Suppressor macrophage treated with lipopolysaccharide for 1 hour (primary cell): ENCODE measurements around the gene C15orf39.
A peak's percentile ranks its signal among the peaks of the same experiment; 100 is the strongest.

Experiments
- DNase-seq, 3 donors: peaks; one replicate each; pipeline ENCODE4 v3.0.0-alpha.2; 2020 to 2022

The C15orf39 gene

GRCh38 chr15:75197062-75197630, 4.5 kb upstream of the C15orf39 start:
- no peak for DNase-seq

GRCh38 chr15:75198560-75199356, 2.9 kb upstream of the C15orf39 start:
- peak; percentile 45 to 59 (median 59) for DNase-seq

GRCh38 chr15:75199357-75199940, 2.2 kb upstream of the C15orf39 start:
- DNase-seq: no peak

- DNase-seq: no peak
Observed at GRCh38 chr15:75200391-75200764, 1.3 kb upstream of the C15orf39 start.

- DNase-seq: peak in 1 of 3 donors; percentile 38
Observed at GRCh38 chr15:75200765-75201615, 692 bp upstream of the C15orf39 start.

DNA sequence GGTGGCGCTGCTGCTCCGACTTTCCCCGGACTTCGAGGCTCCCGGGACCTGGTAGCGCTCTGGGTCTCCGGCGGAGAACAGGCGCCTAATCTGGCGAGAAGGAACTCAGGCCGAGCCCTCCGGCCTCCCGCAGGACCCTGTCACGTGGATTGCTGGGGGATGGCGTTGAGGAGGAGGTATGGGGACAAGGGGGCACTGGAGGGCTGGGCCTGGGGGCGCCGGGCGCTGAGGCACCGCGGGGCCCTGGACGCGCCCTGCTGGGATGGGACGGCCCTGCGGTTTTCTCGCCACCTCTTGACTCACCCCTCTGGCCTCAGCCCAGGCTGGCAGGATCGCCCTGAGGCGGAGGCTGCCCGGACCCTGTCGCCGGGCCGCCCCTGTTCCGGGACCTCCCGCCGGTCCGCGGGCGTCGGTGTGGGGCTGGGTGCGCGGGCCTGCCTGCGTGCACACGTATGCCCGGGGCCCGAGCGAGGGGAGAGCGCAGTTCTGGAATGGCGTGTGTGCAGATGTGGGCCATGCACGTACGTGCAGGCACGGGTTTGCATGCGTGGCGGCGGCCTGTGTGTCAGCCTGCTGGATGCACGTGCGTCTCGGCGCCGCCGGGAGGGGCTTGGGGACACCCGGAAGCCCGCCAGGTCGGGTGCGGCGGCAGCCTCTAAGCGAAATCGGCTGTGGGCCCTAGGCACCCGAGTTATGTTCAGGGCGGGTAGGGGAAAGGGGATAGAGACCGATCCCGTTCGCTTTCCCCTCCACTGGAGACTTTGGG, 752 bp downstream of the C15orf39 start:
- peak; percentile 73 to 83 (median 77) for DNase-seq

DNA sequence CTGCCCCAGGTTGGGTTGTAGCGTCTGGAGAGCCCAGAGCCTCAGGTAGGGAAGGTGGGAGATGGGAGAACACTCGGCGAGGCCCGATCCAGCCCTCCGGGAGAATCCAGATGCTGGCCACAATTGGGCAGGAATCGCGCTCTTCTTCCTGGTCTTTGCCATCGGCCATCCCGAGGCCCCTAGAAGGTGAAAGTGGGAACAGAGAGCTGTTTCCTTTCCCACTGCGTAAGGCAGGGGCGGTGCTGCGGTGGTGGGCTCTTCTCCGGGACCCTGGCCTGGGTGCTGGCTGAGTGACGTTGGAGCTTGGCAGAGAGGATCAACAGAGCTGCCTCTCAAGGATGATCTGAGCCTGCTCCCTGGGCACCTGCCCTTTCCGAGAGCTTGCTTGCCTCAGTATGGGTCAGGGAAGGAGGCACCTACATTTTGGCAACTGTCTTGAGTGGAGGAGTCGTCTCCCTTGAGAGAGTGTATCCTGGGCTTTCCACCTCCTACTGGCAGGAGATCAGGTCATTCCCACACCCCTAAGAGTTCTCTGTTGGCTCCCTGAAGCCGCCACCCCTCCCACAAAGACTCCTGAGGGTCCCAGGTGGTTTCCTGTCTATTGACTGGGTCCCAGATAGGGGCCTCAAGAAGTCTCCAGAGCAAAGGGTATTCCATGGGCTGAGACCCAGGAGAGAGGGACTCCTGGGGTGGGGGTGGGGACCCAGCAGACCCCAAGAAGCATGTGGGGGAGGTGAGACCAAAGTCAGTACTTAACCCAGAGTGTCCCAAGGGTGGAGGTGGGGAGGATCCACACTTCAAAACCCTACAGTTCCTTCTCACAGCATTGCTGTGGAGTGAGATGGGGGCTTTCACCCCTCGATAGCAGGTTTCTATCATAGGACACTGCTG, 1.6 kb downstream of the C15orf39 start:
- peak in 2 of 3 donors; percentile 20 to 37 for DNase-seq

DNA sequence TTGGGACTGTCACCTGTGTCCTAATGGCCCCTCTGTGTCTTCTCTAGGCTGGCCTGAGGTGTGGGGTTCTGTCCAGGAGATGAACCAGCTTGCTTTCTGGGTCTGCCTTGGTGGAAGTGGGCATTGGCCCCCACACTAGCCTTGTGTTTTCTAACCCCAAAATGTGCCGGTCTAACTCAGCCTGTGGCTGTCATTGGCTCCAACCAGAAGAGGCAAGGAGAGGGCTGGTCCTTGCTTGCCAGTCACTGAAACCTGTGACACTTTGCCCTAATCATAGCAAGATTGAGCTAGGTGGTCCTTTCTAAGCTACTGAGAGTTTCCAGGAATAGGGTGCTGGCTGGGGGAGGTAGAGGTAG, 2.2 kb downstream of the C15orf39 start:
- DNase-seq: no peak

DNA sequence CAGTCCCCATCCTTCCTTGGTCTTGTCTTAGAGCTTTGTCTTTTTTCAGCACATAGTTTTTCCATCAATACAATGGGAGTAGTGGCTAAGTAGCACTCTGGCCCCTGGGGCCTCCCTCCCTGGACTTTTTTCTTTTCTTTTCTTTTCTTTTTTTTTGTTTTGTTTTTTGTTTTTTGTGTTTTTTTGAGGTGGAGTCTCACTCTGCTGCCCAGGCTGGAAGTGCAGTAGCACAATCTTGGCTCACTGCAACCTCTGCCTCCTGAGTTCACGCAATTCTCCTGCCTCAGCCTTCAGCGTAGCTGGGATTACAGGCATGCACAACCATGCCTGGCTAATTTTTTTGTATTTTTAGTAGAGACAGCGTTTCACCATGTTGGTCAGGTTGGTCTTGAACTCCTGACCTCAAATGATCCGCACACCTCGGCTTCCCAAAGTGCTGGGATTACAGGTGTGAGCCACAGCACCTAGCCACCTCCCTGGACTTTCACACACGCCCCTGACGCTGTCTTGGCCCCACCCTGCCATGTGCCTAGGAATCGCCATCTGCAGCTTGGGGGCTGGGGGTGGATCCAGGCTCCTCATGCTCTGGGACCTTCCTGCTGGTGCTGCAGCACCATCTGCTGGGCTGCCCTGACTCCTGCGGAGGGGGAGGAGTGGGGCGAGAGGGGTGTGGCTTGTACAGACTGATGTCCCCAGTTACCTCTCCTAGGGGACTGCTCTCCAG, 2.8 kb downstream of the C15orf39 start:
- peak; percentile 92 to 95 (median 93) for DNase-seq

- DNase-seq: no peak
Observed at GRCh38 chr15:75205064-75205395, 3.3 kb downstream of the C15orf39 start.

- no peak for DNase-seq
Observed at GRCh38 chr15:75206006-75206405, 4.3 kb downstream of the C15orf39 start.

GRCh38 chr15:75206803-75207617, 5.3 kb downstream of the C15orf39 start:
- no peak for DNase-seq

DNA sequence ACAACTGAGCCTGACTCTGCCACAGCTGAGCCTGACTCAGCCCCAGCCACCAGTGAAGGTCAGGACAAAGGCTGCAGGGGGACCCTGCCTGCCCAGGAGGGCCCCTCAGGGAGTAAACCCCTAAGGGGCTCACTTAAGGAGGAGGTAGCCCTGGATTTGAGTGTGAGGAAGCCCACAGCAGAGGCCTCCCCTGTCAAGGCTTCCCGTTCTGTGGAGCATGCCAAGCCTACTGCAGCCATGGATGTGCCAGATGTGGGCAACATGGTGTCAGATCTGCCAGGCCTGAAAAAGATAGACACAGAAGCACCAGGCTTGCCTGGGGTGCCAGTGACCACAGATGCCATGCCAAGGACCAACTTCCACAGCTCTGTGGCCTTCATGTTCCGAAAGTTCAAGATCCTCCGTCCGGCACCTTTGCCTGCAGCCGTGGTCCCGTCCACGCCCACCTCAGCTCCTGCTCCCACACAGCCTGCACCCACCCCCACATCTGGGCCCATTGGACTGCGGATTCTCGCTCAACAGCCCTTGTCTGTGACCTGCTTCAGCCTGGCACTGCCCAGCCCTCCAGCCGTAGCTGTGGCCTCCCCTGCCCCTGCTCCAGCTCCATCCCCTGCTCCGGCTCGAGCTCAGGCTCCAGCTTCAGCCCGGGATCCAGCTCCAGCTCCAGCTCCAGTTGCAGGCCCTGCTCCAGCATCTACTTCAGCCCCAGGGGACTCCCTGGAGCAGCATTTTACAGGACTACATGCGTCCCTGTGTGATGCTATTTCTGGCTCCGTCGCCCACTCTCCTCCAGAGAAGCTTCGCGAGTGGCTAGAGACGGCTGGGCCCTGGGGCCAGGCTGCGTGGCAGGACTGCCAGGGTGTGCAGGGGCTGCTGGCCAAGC, 6.2 kb downstream of the C15orf39 start:
- no peak for DNase-seq

DNA sequence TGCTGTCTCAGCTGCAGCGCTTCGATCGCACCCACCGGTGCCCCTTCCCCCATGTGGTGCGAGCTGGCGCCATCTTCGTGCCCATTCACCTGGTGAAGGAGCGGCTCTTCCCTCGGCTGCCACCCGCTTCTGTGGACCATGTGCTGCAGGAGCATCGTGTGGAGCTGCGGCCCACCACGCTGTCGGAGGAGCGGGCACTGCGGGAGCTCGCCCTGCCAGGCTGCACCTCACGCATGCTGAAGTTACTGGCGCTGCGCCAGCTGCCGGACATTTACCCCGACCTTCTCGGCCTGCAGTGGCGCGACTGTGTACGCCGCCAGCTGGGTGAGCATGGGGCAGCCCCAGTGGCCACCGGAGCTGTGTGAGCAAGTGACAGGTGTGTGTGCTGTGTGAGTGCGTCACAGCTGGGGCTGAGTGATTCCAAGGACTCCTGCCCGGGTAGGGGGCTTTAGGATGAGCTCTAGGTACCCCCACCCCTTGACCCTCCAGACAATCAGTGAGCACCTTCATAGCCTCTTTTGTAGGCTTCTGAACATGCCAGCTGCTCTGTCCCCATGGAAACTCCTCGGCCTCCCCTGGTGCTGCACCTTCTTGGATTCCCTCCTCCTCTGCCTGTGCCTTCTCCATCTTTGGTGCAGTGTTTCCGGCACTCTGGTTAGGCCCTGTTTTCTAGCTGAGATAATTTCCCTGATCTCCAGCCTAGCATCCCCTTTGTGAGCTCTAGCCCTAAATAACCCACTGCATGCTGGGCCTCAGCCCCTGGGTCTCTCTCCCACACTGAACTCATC, 7.0 kb downstream of the C15orf39 start:
- no peak for DNase-seq

DNA sequence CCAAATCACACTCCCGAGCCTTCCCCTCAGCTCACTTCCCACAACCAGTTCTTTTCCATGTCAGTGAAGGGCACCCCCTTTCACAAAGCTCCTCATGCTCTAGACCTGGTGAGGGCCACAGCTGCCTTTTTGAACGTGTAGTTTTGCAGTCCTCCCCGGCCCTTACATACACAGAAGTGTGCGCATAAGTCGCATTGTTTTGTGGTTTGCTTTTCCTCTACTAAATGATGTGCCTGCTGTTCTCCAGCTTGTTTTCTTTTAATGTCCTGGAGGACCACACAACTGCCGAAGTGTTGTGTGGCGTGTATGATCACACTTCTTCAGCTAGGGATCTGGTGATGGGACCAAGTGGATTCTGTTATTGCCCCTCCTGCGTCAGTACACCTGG, 7.6 kb downstream of the C15orf39 start:
- no peak for DNase-seq

GRCh38 chr15:75210811-75211230, 9.1 kb downstream of the C15orf39 start:
- DNase-seq: no peak

DNA sequence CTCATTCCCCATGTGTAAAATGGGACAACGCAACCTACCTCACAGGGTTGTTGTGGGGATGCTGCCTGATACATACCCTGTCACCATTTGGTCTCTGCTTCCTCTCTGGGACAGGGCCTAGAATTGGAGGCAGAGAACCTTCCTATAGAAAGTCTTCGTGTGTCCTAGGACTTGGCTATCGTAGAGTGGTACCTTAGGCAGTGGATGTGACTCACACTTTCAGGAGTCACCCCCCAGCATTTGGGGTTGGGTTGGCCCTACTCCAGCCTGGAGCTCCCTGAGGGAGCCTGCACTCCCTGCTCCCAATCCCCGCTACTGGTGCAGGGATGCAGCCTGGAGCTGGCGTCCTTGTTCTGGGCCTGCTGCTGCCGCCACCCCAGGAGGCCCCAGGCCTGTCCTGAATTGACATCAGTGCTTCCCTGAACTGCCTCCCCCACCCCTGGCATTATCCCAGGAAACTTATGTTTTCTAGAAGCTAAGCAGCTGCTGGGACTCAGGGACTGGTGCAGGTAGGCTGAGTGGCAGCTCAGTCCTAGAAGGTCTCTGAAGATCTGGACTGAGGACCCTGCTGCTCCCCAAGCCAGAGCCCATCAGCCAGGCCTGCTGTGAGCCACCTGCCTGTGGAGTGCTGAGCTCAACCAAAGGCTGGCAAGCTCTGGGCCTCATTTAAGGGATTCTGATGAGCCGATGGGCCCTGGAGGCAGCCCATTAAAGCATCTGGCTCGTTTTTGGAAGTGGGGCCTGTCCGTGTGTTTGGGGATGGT, 9.9 kb downstream of the C15orf39 start:
- DNase-seq: no peak
